PC-3 (cell line): ENCODE data around the gene GABRA6. TPM values are rescaled to one million over a fixed set of nuclear protein-coding genes. Genes with fewer than 3 reads are reported as not detected.

Experiments
- ATAC-seq: fragments of 200-7000 bp; cut with Tn5 transposase; 2 replicates; pipeline ENCODE4 v1.9.1; 2020; ENCODE audit warnings: mild to moderate bottlenecking, moderate library complexity
- BruUV-seq: library from RNA; stranded (reverse); fragments of 400-500 nt; replicated peaks from 2 replicates; lab custom pipeline; 2021; lab: Mats Ljungman, UMichigan
- CTCF ChIA-PET: fragments of 300-600 bp; sonication (Branson Sonifier 250); formaldehyde crosslinking; loops from one replicate; lab custom pipeline; 2022; ENCODE audit warnings: antibody characterized with exemption; lab: Charles Lee
- POLR2A ChIA-PET: fragments of 300-600 bp; sonication (Branson Sonifier 250); formaldehyde crosslinking; loops from one replicate; lab custom pipeline; 2022; ENCODE audit warnings: antibody characterized with exemption; ENCODE audit not compliant: unreplicated experiment; lab: Charles Lee
- DNase-seq: peaks from one replicate; pipeline ENCODE4 v3.0.0-alpha.2; 2015
- H2AFZ ChIP-seq: fragments of 300-600 bp; sonication (generic); 2 replicates; pipeline ENCODE4 v1.6.0; 2016; ENCODE audit warnings: antibody characterized with exemption, low read length
- H3F3A ChIP-seq: fragments of 300-600 bp; sonication (generic); one replicate; pipeline ENCODE4 v1.6.0; 2017; ENCODE audit warnings: antibody characterized with exemption, low read length, control low read depth, mild to moderate bottlenecking; ENCODE audit not compliant: unreplicated experiment
- H3K27ac ChIP-seq: fragments of 300-600 bp; sonication (generic); 2 replicates; pipeline ENCODE4 v1.5.1; 2016; ENCODE audit warnings: mild to moderate bottlenecking, low read length
- H3K27me3 ChIP-seq: fragments of 300-600 bp; sonication (generic); 2 replicates; pipeline ENCODE4 v1.6.1; 2016; ENCODE audit warnings: low read length, mixed read lengths
- H3K36me3 ChIP-seq: fragments of 300-600 bp; sonication (generic); 2 replicates; pipeline ENCODE4 v1.6.1; 2016; ENCODE audit warnings: low read depth, mixed run types, low read length, mixed read lengths
- H3K4me1 ChIP-seq: fragments of 300-600 bp; sonication (generic); 2 replicates; pipeline ENCODE4 v1.5.1; 2016; ENCODE audit warnings: low read length; ENCODE audit not compliant: insufficient read depth
- H3K4me2 ChIP-seq: fragments of 300-600 bp; sonication (generic); 2 replicates; pipeline ENCODE4 v1.6.0; 2016; ENCODE audit warnings: low read length
- H3K4me3 ChIP-seq: fragments of 300-600 bp; sonication (generic); 2 replicates; pipeline ENCODE4 v1.5.1; 2016; ENCODE audit warnings: mild to moderate bottlenecking, low read length, mixed read lengths
- H3K79me2 ChIP-seq: fragments of 300-600 bp; sonication (generic); 2 replicates; pipeline ENCODE4 v1.6.1; 2017; ENCODE audit warnings: low read length, mixed read lengths
- H3K9ac ChIP-seq: fragments of 300-600 bp; sonication (generic); 2 replicates; pipeline ENCODE4 v1.6.0; 2016; ENCODE audit warnings: mild to moderate bottlenecking, low read length
- H3K9me2 ChIP-seq: fragments of 300-600 bp; sonication (generic); replicated peaks from 2 replicates; pipeline ENCODE4 v1.6.1; 2016; ENCODE audit warnings: mixed run types, low read length, mixed read lengths
- H3K9me3 ChIP-seq: fragments of 300-600 bp; sonication (generic); 2 replicates; pipeline ENCODE4 v1.6.1; 2016; ENCODE audit warnings: low read length, mixed read lengths
- H4K20me1 ChIP-seq: fragments of 300-600 bp; sonication (generic); 2 replicates; pipeline ENCODE4 v1.6.1; 2016; ENCODE audit warnings: low read length, mixed read lengths
- CTCF ChIP-seq: fragments of 300-600 bp; sonication (generic); conservative IDR thresholded peaks from 2 replicates; pipeline ENCODE4 v1.5.1; 2017; ENCODE audit warnings: antibody characterized with exemption, low read depth, mild to moderate bottlenecking, low read length
- EZH2 ChIP-seq: fragments of 300-600 bp; sonication (generic); IDR thresholded peaks from one replicate; pipeline ENCODE4 v1.6.1; 2017; ENCODE audit warnings: antibody characterized with exemption, mild to moderate bottlenecking, low read length; ENCODE audit not compliant: unreplicated experiment
- EZH2phosphoT487 ChIP-seq: fragments of 300-600 bp; sonication (generic); IDR thresholded peaks from 2 replicates; pipeline ENCODE4 v1.6.1; 2018; ENCODE audit warnings: mild to moderate bottlenecking, antibody characterized with exemption, low read length, borderline replicate concordance
- intact Hi-C: fragments of 100-400 bp; cut with micrococcal nuclease; formaldehyde crosslinking; loops from 2 replicates; pipeline ENCODE4 v1.9.0; 2023
- total RNA-seq: library from RNA; depleted of rRNA; stranded (reverse); fragments of >200 nt; gene quantifications from 2 replicates; pipeline ENCODE4 v1.2.3, GENCODE V29; 2014

Gene GABRA6
- total RNA-seq, 1 experiment from 2014 or later, result not detected

- no peak overlapping the region for H2AFZ ChIP-seq
- no peaks in the 10 kb centered on the region for H3K79me2 ChIP-seq
- CTCF ChIA-PET, result no interaction called here
- no peak overlapping the region for H3K4me3 ChIP-seq
- H3K27ac ChIP-seq, result no peak overlapping the region
- intact Hi-C loops, result no loop called here
- ATAC-seq, result no peak
- H4K20me1 ChIP-seq, result no peaks in the 10 kb centered on the region
- H3K9me2 ChIP-seq, result no peaks in the 10 kb centered on the region
- H3K9ac ChIP-seq, result no peak overlapping the region
- H3F3A ChIP-seq, result no peaks in the 10 kb centered on the region
- H3K9me3 ChIP-seq, result no peaks in the 10 kb centered on the region
- no peaks in the 10 kb centered on the region for H3K4me1 ChIP-seq
- H3K36me3 ChIP-seq, result no peaks in the 10 kb centered on the region
- no TSS peak for BruUV-seq
- H3K27me3 ChIP-seq, result no peaks in the 10 kb centered on the region
- TF ChIP-seq CTCF, result no peak
- no peak for TF ChIP-seq EZH2phosphoT487
- no peak for TF ChIP-seq EZH2
- no peak for DNase-seq
- POLR2A ChIA-PET, result no interaction called here
- H3K4me2 ChIP-seq, result no peak overlapping the region
Measured at GRCh38 chr5:161700065-161700464, 14.5 kb downstream of the GABRA6 start.

- intact Hi-C loops, result no loop called here
- ATAC-seq (no peak), DNase-seq (no peak)
- CTCF ChIA-PET, result no interaction called here
- Histone ChIP-seq H3K79me2 (no peaks in the 10 kb centered on the region), H3K9ac (no peak overlapping the region), H3F3A (no peaks in the 10 kb centered on the region), H3K27me3 (no peaks in the 10 kb centered on the region), H3K4me2 (no peak overlapping the region), H3K27ac (no peak overlapping the region), H3K9me2 (no peaks in the 10 kb centered on the region), H2AFZ (no peak overlapping the region), H3K4me1 (no peaks in the 10 kb centered on the region), H4K20me1 (no peaks in the 10 kb centered on the region), H3K36me3 (no peaks in the 10 kb centered on the region), H3K4me3 (no peak overlapping the region), H3K9me3 (peaks cover under 1% of the 10 kb centered on the region; the same call in 1 of the 2 replicates)
- no TSS peak for BruUV-seq
- POLR2A ChIA-PET, result no interaction called here
- TF ChIP-seq EZH2, result no peak
- TF ChIP-seq CTCF, result no peak
- TF ChIP-seq EZH2phosphoT487, result no peak
Measured at GRCh38 chr5:161703528-161703927, 18.0 kb downstream of the GABRA6 start.

GRCh38 chr5:161707382-161707781 is 21.9 kb downstream of the GABRA6 start:
- Histone ChIP-seq H3K9me3 (peaks cover 12% of the 10 kb centered on the region; the same call in 1 of the 2 replicates), H3K4me1 (no peaks in the 10 kb centered on the region), H2AFZ (no peak overlapping the region), H4K20me1 (no peaks in the 10 kb centered on the region), H3K27me3 (no peaks in the 10 kb centered on the region), H3K9me2 (no peaks in the 10 kb centered on the region), H3K4me2 (no peak overlapping the region), H3K79me2 (no peaks in the 10 kb centered on the region), H3F3A (no peaks in the 10 kb centered on the region), H3K27ac (no peak overlapping the region), H3K9ac (no peak overlapping the region), H3K36me3 (no peaks in the 10 kb centered on the region), H3K4me3 (no peak overlapping the region)
- ChIA-PET CTCF (no interaction called here), POLR2A (no interaction called here)
- ATAC-seq, result no peak
- intact Hi-C loops, result no loop called here
- no peak for TF ChIP-seq CTCF
- TF ChIP-seq EZH2, result no peak
- TF ChIP-seq EZH2phosphoT487, result no peak
- no TSS peak for BruUV-seq
- DNase-seq, result no peak
